Loucy (cell line): Measurements from ENCODE around the gene CEP290.

Experiments
- H2AFZ ChIP-seq: fragments of 200-600 bp; sonication (generic); 2 replicates; pipeline ENCODE4 v1.6.0; 2016; ENCODE audit warnings: antibody characterized with exemption, mild to moderate bottlenecking, low read length, moderate library complexity
- H3F3A ChIP-seq: fragments of 200-600 bp; 2 replicates; pipeline ENCODE4 v1.6.0; 2016; ENCODE audit warnings: antibody characterized with exemption, low read depth, mild to moderate bottlenecking
- H3K27me3 ChIP-seq: fragments of 200-600 bp; sonication (generic); 2 replicates; pipeline ENCODE4 v1.6.1; 2014; ENCODE audit warnings: low read length, mild to moderate bottlenecking; ENCODE audit not compliant: insufficient read depth, poor library complexity, severe bottlenecking
- H3K36me3 ChIP-seq: fragments of 200-600 bp; sonication (generic); 2 replicates; pipeline ENCODE4 v1.6.1; 2016; ENCODE audit warnings: low read length; ENCODE audit not compliant: insufficient read depth
- H3K4me1 ChIP-seq: fragments of 200-600 bp; sonication (generic); 2 replicates; pipeline ENCODE4 v1.5.1; 2014; ENCODE audit warnings: low read length, mild to moderate bottlenecking; ENCODE audit not compliant: insufficient read depth, poor library complexity, severe bottlenecking
- H3K4me2 ChIP-seq: fragments of 200-600 bp; sonication (generic); 2 replicates; pipeline ENCODE4 v1.6.0; 2014; ENCODE audit warnings: antibody characterized with exemption, low read length, low read depth, mild to moderate bottlenecking; ENCODE audit not compliant: poor library complexity, severe bottlenecking
- H3K4me3 ChIP-seq: fragments of 200-600 bp; sonication (generic); 2 replicates; pipeline ENCODE4 v1.5.1; 2014; ENCODE audit warnings: low read length, mild to moderate bottlenecking, mixed read lengths; ENCODE audit not compliant: poor library complexity, severe bottlenecking
- H3K79me2 ChIP-seq: fragments of 200-600 bp; sonication (generic); 2 replicates; pipeline ENCODE4 v1.6.1; 2014; ENCODE audit warnings: low read length; ENCODE audit not compliant: insufficient read depth
- H3K9ac ChIP-seq: fragments of 200-600 bp; sonication (generic); 2 replicates; pipeline ENCODE4 v1.6.0; 2014; ENCODE audit warnings: mild to moderate bottlenecking, low read depth, low read length, moderate library complexity; ENCODE audit not compliant: poor library complexity, severe bottlenecking
- H3K9me2 ChIP-seq: fragments of 200-600 bp; sonication (generic); replicated peaks from 2 replicates; pipeline ENCODE4 v1.6.1; 2016; ENCODE audit warnings: low read depth, low read length, mixed read lengths
- H3K9me3 ChIP-seq: fragments of 200-600 bp; sonication (generic); 2 replicates; pipeline ENCODE4 v1.6.1; 2014; ENCODE audit warnings: mild to moderate bottlenecking, antibody characterized with exemption, low read length, low read depth; ENCODE audit not compliant: insufficient read depth
- H4K20me1 ChIP-seq: fragments of 200-600 bp; sonication (generic); 2 replicates; pipeline ENCODE4 v1.6.0; 2014; ENCODE audit warnings: antibody characterized with exemption, low read length, mild to moderate bottlenecking; ENCODE audit not compliant: insufficient read depth, poor library complexity, severe bottlenecking
- CTCF ChIP-seq: fragments of 200-600 bp; sonication (generic); conservative IDR thresholded peaks from 2 replicates; pipeline ENCODE4 v1.5.1; 2014; ENCODE audit warnings: mild to moderate bottlenecking, antibody characterized with exemption, low read length
- EZH2phosphoT487 ChIP-seq: fragments of 200-600 bp; IDR thresholded peaks from 2 replicates; pipeline ENCODE4 v1.6.1; 2018; ENCODE audit warnings: antibody characterized with exemption, mild to moderate bottlenecking, moderate library complexity, borderline replicate concordance

CEP290 gene

GRCh38 chr12:88044035-88044434, 97.9 kb downstream of the CEP290 start:
- H3F3A ChIP-seq = no peaks in the 10 kb centered on the region
- no peaks in the 10 kb centered on the region for H3K9me3 ChIP-seq
- no peak overlapping the region for H2AFZ ChIP-seq
- peaks cover 18% of the 10 kb centered on the region for H4K20me1 ChIP-seq
- H3K4me3 ChIP-seq = no peak overlapping the region
- no peaks in the 10 kb centered on the region for H3K9me2 ChIP-seq
- TF ChIP-seq CTCF (no peak), EZH2phosphoT487 (no peak)
- no peaks in the 10 kb centered on the region for H3K27me3 ChIP-seq
- peaks cover 17% of the 10 kb centered on the region for H3K4me1 ChIP-seq
- H3K79me2 ChIP-seq = peaks cover 19% of the 10 kb centered on the region
- H3K9ac ChIP-seq = no peak overlapping the region
- H3K36me3 ChIP-seq = peaks cover 42% of the 10 kb centered on the region
- H3K4me2 ChIP-seq = no peak overlapping the region

DNA sequence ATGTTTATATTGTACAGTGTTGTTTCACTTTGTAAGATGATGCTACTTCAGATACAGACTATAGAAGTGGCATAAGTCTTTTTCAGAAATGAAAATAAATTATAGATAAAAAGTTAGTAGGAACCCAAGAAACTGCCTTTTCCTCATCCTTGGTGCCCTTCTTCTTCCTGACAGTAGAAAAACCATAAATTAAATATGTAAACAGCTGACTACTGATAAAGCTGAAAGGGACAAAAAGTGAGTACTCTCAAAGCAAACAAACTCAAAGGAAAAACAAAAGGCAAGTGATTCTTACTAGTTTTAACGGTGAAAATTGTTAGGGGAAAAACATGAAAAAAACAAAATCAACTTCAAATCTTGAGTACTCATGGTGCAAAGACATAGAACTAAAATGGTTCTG, 104.1 kb downstream of the CEP290 start:
- Histone ChIP-seq H4K20me1 (peaks cover 38% of the 10 kb centered on the region), H3K36me3 (no peaks in the 10 kb centered on the region), H3K9me3 (no peaks in the 10 kb centered on the region), H3F3A (no peaks in the 10 kb centered on the region), H3K4me3 (peak overlapping the region; percentile 83), H3K4me2 (peak overlapping the region; percentile 89), H2AFZ (no peak overlapping the region), H3K4me1 (peaks cover 52% of the 10 kb centered on the region), H3K9me2 (no peaks in the 10 kb centered on the region), H3K9ac (peak overlapping the region; percentile 79), H3K27me3 (no peaks in the 10 kb centered on the region), H3K79me2 (peaks cover 55% of the 10 kb centered on the region)
- TF ChIP-seq CTCF = no peak
- TF ChIP-seq EZH2phosphoT487 = no peak

- Histone ChIP-seq H3F3A (no peaks in the 10 kb centered on the region), H3K36me3 (no peaks in the 10 kb centered on the region), H3K9me2 (no peaks in the 10 kb centered on the region), H3K4me2 (peak overlapping the region; percentile 89), H3K4me1 (peaks cover 45% of the 10 kb centered on the region), H2AFZ (no peak overlapping the region), H3K27me3 (no peaks in the 10 kb centered on the region), H4K20me1 (peaks cover 28% of the 10 kb centered on the region), H3K9ac (peak overlapping the region; percentile 79), H3K4me3 (peak overlapping the region; percentile 83), H3K79me2 (peaks cover 49% of the 10 kb centered on the region), H3K9me3 (no peaks in the 10 kb centered on the region)
- TF ChIP-seq EZH2phosphoT487 = no peak
- no peak for TF ChIP-seq CTCF
Observed at GRCh38 chr12:88036353-88036965, 105.4 kb downstream of the CEP290 start.
